Thoracic aorta (tissue), 2 donors: ENCODE results near the gene BSND. TPM values are rescaled to one million over a fixed set of nuclear protein-coding genes. Genes with fewer than 3 reads are reported as not detected.

Source experiments
- ATAC-seq: fragments of 150-250 bp; one replicate; pipeline ENCODE4 v1.8.0; 2017; ENCODE audit warnings: low read depth; ENCODE audit not compliant: insufficient number of reproducible peaks, low FRiP score
- DNase-seq: peaks from one replicate; pipeline ENCODE4 v3.0.0-alpha.2; 2020; ENCODE audit warnings: low spot score
- H3K27ac ChIP-seq, 2 donors: fragments of 200-600 bp; sonication (generic); 1 replicate in 1 of 2; 2 replicates in 1 of 2; pipeline ENCODE4 v1.5.1; 2016; ENCODE audit warnings: mild to moderate bottlenecking in 2 of 2, moderate library complexity in 2 of 2
- H3K27me3 ChIP-seq: fragments of 200-600 bp; sonication (generic); replicated peaks from 2 replicates; pipeline ENCODE4 v1.6.0; 2016; ENCODE audit warnings: mild to moderate bottlenecking; ENCODE audit not compliant: insufficient read depth
- H3K36me3 ChIP-seq: fragments of 200-600 bp; sonication (generic); one replicate; pipeline ENCODE4 v1.5.1; 2016
- H3K4me1 ChIP-seq, 2 donors: fragments of 200-600 bp; sonication (generic); 1 replicate in 1 of 2; 2 replicates in 1 of 2; pipeline versions ENCODE4 v1.5.1 to v1.6.0; 2016; ENCODE audit warnings: low read depth in 2 of 2, mild to moderate bottlenecking in 1 of 2; ENCODE audit not compliant: control insufficient read depth in 1 of 2
- H3K4me3 ChIP-seq: fragments of 200-600 bp; sonication (generic); 2 replicates; pipeline ENCODE4 v1.5.1; 2016; ENCODE audit warnings: mild to moderate bottlenecking
- H3K9me3 ChIP-seq: fragments of 200-600 bp; sonication (generic); 2 replicates; pipeline ENCODE4 v1.5.1; 2016
- CTCF ChIP-seq: fragments of 200-600 bp; sonication (generic); IDR thresholded peaks from one replicate; pipeline ENCODE4 v1.5.1; 2019; ENCODE audit warnings: antibody characterized with exemption
- total RNA-seq, 2 donors: library from RNA; depleted of rRNA; stranded (reverse); fragments of >200 nt; gene quantifications; one replicate each; pipeline versions ENCODE4 v1.1.0 to v1.2.3, GENCODE V29; 2016

The BSND gene
- total RNA-seq, 2 donors from 2014 or later, result not detected

- no peaks in the 10 kb centered on the region for H3K9me3 ChIP-seq
- H3K27ac ChIP-seq, result no peak overlapping the region
- TF ChIP-seq CTCF, result no peak
- H3K27me3 ChIP-seq, result no peaks in the 10 kb centered on the region
- ATAC-seq (no peak), DNase-seq (no peak)
- no peaks in the 10 kb centered on the region for H3K36me3 ChIP-seq
- peaks cover 14 to 34% of the 10 kb centered on the region in 2 donors for H3K4me1 ChIP-seq
- H3K4me3 ChIP-seq, result no peak overlapping the region
Observed at GRCh38 chr1:55060133-55060999, 61.6 kb downstream of the BSND start.

GRCh38 chr1:55061000-55061705, 62.4 kb downstream of the BSND start:
- Histone ChIP-seq H3K27me3 (no peaks in the 10 kb centered on the region), H3K9me3 (no peaks in the 10 kb centered on the region), H3K27ac (peak overlapping the region in 1 of 2 donors; percentile 69), H3K36me3 (no peaks in the 10 kb centered on the region), H3K4me3 (no peak overlapping the region), H3K4me1 (peaks cover 14 to 41% of the 10 kb centered on the region in 2 donors)
- no peak for DNase-seq
- ATAC-seq, result no peak
- TF ChIP-seq CTCF, result no peak

Other genes with a start within 250 kb of the BSND start
- gene PARS2, start 234.4 kb upstream of the BSND start, total RNA-seq, result 1 to 10 TPM; 2.8 to 3.1 TPM
- gene TTC22, start 197.6 kb upstream of the BSND start, total RNA-seq, result under 1 TPM in 1 of 2 donors, not detected in 1; 0.63 TPM
- 10 to 100 TPM; 32.1 to 56.4 TPM for gene DHCR24, start 111.7 kb upstream of the BSND start, total RNA-seq
- gene TMEM61, start 18.3 kb upstream of the BSND start, total RNA-seq, result 1 to 10 TPM in 1 of 2 donors, not detected in 1; 3.4 TPM
- under 1 TPM; 0.21 to 0.27 TPM for gene PCSK9, start 40.6 kb downstream of the BSND start, total RNA-seq
- 10 to 100 TPM; 47.8 to 58.5 TPM for gene USP24, start 216.4 kb downstream of the BSND start, total RNA-seq